Measurements from ENCODE around the gene HSF5.

DNA sequence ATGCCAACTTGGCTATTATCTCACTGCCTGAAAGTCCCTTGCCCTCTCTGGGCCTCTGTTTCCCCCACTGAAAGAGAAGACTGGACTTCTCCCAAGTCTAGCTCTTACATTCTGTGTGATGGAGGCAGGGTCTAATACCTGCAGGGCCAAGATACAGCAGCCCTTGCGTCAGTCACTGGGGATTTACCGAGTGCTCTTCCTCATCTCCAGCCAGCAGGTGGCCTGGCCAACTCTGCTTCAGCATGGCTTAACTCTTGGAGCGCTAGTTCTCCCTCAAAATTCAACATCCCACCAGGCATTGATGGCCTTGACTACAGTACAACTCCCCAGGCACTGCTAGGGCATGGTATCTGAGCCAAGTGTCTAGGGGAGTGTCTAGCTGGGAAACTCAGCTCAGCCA lies 46.1 kb upstream of the HSF5 start:
- TF ChIP-seq CTCF (IDR thresholded peaks at IDR 0.05): no peak
- no peak for TF ChIP-seq EZH2 (IDR thresholded peaks at IDR 0.05; ENCODE audit: borderline replicate concordance, insufficient read depth, low read depth, low read length, poor library complexity, severe bottlenecking)
